Stimulated activated CD4-positive, alpha-beta T cell treated with anti-CD3 and anti-CD28 coated beads, TNF-alpha, amount 100 ng/mL, for 4 hours (primary cell): ENCODE results near the gene ELAVL1.
"Not testable (repeated sequence)": the region's sequence is repeated elsewhere in the genome, so short reads cannot be mapped to it uniquely, and the experiment has no call there.

ENCODE experiments used
- DNase-seq, 3 experiments: peaks; one replicate each; pipeline ENCODE4 v3.0.0-alpha.2; 2020; ENCODE audit warnings: low read depth in 3 of 3

The ELAVL1 gene

DNA sequence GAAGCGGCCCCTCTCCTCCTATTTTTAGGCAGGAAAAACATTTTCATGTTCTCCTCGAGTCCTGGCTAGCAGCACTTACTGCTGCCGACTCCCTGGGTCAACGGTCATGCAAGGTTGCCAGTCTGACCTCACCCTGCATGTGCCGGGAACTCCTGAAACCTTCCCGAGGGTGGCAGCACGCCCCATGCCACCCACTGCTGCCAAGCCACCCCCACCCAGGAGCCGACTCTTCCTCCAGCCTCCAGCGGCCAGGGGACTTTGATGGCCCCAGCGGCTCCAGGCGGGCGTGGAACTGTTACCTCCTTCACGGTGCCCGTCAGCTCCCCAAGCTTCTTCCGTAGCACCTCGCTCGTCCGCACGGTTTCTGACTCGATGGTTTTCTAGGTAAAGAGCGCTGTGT lies 70.7 kb downstream of the ELAVL1 start:
- DNase-seq: no peak

DNA sequence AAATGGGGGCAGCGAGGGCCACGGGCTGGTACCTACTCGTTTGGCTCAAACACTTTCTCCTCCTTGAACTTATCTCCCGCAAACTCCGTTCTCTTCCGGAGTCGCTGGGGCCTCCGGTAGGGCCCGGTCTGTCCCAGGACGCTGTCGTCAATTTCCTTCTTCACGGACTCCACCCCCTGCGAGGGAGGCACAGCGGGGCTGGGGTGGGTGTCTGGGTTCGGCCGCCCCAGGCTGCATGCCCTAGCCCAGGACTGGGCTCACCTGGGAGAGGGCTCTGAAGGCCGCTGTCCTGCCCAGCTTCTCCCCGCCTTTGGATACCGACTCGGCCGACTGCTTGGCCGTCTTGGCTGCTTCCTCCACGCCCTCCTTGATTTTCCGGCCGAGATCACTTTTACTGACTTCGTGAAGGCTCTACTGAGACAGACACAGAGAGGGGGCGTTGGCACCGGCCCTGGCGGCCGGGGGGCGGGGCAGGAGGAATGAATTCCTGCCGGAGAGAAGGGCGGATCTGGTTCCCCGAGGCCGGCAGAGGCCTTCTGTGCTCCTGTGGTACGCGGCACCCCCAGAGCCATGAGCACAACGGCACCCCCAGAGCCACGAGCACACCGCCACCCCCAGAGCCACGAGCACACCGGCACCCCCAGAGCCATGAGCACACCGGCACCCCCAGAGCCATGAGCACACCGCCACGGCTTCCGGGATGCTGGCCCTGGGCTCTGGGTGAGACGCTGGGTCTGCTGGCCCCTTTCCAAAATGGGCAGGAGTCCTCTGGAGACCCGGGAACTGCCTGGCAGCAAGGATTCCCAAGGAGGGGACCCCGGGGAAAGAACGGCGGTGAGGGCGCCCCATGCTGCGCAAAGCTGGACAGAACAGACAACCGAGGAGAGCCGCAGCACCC lies 71.4 kb downstream of the ELAVL1 start:
- no peak for DNase-seq

DNA sequence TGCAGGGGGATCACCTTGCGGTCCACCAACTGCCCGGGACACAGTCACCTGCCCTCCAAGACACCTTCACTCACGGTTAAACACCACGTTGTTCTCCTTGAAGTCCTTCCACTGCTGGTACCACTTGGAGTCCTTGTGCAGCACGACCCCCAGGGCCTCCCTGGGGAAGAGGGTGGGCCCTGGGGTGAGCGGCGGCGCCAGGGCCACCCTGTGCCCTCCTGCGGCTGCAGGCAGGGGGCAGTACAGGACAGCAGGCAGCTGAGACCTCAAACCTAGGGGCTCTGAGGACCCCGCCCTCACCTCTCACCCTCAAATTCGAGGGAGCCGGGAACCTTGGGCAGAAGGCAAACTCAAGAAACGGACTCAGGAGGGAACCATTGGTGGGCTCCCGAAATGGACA lies 72.0 kb downstream of the ELAVL1 start:
- no peak for DNase-seq

DNA sequence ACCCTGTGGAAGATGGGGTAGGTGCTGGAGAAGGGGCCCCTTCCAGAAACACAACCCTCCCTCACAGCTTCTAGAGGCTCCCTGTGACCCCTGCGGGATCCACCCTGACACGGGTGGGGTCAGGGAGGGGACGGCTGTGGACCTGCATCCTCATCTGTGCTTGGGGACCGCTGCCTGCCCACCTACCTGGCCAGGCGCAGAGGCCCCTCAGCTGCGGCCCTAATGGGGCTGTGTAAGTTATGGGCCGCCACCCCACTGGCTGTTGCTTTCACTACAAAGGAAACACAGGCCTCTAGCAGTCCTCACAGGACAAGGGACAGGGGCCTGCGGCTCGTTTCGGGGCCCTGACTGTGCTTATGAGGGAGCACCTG lies 72.5 kb downstream of the ELAVL1 start:
- DNase-seq: no peak

- no peak for DNase-seq
Observed at GRCh38 chr19:7932276-7932929, 73.0 kb downstream of the ELAVL1 start.

GRCh38 chr19:7931221-7932061 lies 74.0 kb downstream of the ELAVL1 start:
- DNase-seq: no peak

DNA sequence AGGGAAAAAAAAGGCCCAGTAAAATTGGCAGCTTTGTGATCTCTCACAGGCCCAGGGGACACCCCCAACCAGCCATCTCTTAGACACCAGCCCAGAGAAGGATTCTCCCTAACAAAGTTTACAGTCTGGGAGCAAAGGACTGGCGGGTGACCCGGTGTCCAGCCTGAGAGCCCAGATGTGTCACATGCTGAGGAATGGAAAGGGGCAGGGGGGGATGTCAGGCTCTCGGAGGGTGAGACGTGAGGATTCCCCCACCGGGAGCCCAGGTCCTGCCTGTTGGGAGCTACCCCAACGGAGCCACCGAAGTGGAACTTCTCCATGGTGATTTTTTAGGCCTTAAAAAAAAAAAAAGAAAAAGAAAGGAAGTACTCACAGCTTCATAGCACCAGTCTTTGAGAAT lies 74.7 kb downstream of the ELAVL1 start:
- no peak for DNase-seq

DNA sequence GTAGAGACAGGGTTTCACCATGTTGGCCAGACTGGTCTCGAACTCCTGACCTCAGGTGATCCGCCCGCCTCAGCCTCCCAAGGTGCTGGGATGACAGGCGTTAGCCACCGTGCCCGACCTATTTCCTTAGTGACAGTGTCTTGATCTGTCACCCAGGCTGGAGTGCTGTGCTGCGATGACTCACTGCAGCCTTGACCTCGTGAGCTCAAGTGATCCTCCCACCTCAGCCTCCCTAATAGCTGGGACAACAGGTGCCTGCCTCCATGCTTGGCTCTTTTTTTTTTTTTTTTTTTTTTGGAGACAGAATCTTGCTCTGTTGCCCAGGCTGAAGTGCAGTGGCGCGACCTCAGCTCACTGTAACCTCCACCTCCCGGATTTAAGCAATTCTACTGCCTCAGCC lies 75.4 kb downstream of the ELAVL1 start:
- DNase-seq: not testable (repeated sequence)

GRCh38 chr19:7928741-7929701 lies 76.4 kb downstream of the ELAVL1 start:
- DNase-seq: peak in 1 of 3 experiments; percentile 36

GRCh38 chr19:7928334-7928706 lies 77.1 kb downstream of the ELAVL1 start:
- DNase-seq: no peak

DNA sequence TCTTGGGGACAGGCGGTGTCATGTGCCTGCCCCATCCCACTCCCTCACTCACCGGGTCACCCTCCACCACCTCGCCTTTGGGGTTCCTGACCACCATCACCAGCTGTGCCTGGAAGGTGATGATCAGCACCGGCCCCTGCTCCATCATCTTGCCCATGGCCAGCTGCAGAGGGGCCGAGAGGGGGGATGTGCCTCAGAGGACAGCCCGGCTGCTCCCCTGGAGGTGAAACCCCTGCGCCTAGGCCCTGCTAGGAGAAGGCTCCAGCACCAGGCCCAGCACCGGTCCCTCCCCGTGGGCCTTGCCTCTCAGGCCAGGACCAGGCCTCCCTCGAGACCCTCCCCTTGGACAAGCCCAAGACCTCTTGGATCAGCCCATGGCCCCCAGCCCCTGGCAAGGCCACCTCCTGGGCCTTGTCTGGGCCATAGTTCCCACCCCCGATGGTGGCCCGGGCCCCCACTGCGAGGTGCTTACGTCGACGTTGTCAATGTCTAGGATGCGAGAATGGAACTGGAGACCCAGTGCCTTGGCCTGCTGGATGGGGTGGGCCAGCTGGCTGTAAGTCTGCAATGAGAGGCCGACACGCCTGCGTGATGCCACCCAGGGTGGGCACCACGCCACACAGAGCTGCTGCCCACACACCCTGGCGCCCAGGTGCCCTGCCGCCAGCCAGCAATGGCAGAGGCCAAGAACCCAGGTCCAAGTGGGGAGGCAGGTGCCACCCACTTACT lies 77.7 kb downstream of the ELAVL1 start:
- DNase-seq: no peak

DNA sequence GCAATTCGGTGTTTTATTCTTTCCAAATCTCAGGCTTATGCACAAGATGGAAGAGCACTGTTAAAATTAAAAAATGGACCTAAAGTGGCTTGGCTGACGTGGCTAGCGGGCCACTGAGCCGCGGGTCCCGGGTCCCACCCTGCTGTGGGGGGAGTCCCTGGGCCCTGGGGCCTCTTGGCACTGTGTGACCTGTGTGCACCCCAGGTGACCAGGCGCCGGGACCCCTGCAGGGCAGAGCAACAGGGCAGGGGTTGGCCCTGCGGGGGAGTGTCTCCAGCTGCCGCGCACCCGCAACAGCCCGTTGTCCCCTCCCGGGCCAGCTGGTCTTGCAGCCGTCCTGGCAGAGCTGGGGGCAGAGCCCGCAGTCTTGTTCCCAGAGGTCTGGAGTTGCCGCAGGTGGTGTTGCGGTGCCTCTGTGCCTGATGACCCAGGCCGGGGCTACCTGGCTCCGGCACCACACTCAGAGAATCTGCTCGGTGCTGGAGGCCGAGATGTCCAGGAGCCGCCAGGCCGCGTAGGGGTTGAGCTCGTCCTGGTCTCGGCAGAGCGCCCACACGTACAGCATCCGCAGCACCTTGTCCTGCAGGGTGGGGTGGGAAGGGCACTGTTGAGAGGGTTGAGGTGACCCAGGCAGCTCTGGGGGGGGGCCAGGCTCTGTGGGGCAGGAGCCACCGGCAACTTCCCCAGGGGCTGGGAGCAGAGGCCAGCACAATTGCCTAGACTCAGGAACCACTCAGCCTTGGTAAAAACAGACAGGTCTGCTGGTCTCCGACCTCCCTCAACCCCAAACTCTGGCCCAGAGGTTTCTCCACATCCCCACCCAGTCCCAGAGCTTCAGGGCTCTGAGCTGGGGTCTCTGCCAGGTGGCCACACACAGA lies 78.5 kb downstream of the ELAVL1 start:
- no peak for DNase-seq

DNA sequence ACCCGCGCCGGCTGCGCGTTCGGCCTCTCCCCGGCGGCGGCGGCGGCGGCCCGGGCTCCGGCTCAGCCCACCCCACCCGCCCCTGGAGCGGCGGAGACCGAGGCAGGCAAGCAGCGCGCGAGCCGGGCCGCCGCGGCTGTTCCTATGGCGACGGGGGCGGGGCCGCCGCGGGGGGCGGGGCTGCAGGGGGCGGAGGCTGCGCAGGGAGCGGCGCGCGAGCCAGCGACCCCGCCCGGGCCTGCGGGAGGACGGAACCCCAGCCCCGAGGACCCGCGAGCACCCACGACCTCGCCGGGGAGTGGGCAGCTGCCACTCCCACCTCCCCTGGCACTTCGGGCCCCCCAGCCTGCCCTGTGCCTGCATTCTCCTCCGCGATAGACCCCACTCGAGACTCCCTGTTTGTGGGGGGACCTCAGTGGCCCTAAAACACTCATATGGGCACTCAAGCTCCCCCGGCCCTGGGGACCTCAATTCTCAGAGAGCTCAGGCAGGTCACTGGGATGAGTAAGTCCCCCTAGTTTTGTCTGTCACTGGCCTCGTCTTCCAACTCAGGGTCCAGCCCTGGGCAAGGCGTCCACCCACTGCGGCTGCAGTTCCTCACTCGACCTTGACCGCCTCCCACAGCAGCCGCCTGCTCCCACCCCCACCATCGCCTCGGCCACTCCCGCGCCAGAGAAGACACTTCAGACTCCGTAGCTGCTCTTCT lies 79.3 kb downstream of the ELAVL1 start, which contains the start of gene CTXN1:
CTXN1 (minus strand) TSS at position 115 of the 706 bp plus-strand sequence. CDS start 597 bp downstream, outside the sequence.
- peak; percentile 61 to 73 (median 72) for DNase-seq

DNA sequence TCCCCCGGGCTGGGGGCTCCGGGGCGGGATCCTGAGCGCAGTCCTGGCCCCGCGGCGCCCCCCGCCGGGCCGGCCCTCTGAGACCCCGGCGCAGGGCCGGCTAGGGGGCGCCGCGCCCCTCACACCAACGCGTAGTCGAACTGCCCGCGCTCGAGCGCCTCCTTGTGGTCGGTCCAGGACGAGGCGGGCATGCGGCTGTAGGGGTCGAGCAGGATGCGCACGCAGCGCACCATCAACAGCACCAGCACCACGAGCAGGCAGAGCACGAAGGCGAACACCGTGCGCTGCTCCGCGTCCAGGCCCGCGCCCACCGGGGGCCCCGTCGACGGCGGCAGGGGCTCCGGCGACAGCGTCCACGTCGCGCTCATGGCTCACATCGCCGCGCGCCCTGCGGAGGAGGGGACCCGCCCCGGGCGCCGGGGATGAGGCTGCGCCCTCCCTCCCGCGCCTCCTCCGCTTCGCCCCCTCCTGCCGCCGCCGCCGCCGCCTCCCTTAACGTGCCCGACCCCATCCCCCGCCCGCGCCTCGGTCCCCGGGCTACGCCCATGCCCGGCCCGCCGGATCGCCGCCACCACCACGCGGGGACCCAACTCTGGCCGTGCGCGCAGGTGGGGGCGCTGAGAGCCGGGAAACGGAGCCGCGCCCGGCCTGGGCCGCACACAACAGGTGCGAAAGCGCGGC lies 80.1 kb downstream of the ELAVL1 start:
- DNase-seq: peak; percentile 62 to 63 (median 63)

GRCh38 chr19:7924651-7925170 lies 80.7 kb downstream of the ELAVL1 start:
- DNase-seq: no peak

- no peak for DNase-seq
Observed at GRCh38 chr19:7924241-7924640, 81.2 kb downstream of the ELAVL1 start.

- DNase-seq: no peak
Observed at GRCh38 chr19:7923295-7924191, 81.9 kb downstream of the ELAVL1 start.
